Activated CD4-positive, alpha-beta memory T cell treated with anti-CD3 and anti-CD28 coated beads, Interleukin-2, amount 10 ng/mL, durations not matched to agents 7 days and 5 days (primary cell): ENCODE measurements around the gene JAM3. TPM values are rescaled to one million over a fixed set of nuclear protein-coding genes. Genes with fewer than 3 reads are reported as not detected.

Experiments
- CTCF ChIA-PET: fragments of 350-600 bp; sonication (Branson Sonifier 250); formaldehyde crosslinking; loops from one replicate; lab custom pipeline; 2021; ENCODE audit warnings: antibody characterized with exemption, inconsistent platforms; lab: Charles Lee
- POLR2A ChIA-PET: fragments of 350-600 bp; sonication (Branson Sonifier 250); formaldehyde crosslinking; loops from one replicate; lab custom pipeline; 2021; ENCODE audit warnings: antibody characterized with exemption; lab: Charles Lee
- DNase-seq: peaks from one replicate; pipeline ENCODE4 v3.0.0-alpha.2; 2020
- H3K27ac Mint-ChIP-seq: one replicate; pipeline ENCODE4 v1.8.0; 2021; ENCODE audit warnings: mild to moderate bottlenecking, mixed read lengths
- H3K27me3 Mint-ChIP-seq: one replicate; pipeline ENCODE4 v1.8.0; 2021; ENCODE audit warnings: mixed read lengths
- H3K36me3 Mint-ChIP-seq: one replicate; pipeline ENCODE4 v1.8.0; 2021; ENCODE audit warnings: low read depth, mixed read lengths
- H3K4me1 Mint-ChIP-seq: one replicate; pipeline ENCODE4 v1.8.0; 2021; ENCODE audit warnings: mixed read lengths
- H3K4me3 Mint-ChIP-seq: one replicate; pipeline ENCODE4 v1.8.0; 2021; ENCODE audit warnings: mild to moderate bottlenecking, mixed read lengths
- H3K9me3 Mint-ChIP-seq: one replicate; pipeline ENCODE4 v1.8.0; 2021; ENCODE audit warnings: mixed read lengths
- total RNA-seq, 2 experiments: library from RNA; stranded (reverse); gene quantifications; one replicate each; pipeline ENCODE4 v1.2.3, GENCODE V29; 2021

Gene JAM3
- total RNA-seq, 2 experiments from 2014 or later: 4.5 to 5.1 TPM

- no peak for DNase-seq
- ChIA-PET POLR2A (interaction anchor here (2.3 kb wide), 1 partner anchor 13 kb away, joined by 6 read pairs; no protein-coding TSS in a partner anchor), CTCF (interaction anchor here (1.1 to 3.7 kb wide), 2 partner anchors 10 to 11 kb away, joined by 4 to 21 read pairs; no protein-coding TSS in a partner anchor)
- no peak overlapping the region for H3K27ac Mint-ChIP-seq
- H3K4me1 Mint-ChIP-seq: peaks cover 11% of the 10 kb centered on the region
- H3K4me3 Mint-ChIP-seq: no peak overlapping the region
- H3K9me3 Mint-ChIP-seq: no peaks in the 10 kb centered on the region
- peaks cover 4% of the 10 kb centered on the region for H3K27me3 Mint-ChIP-seq
- H3K36me3 Mint-ChIP-seq: no peaks in the 10 kb centered on the region
Measured at GRCh38 chr11:134041349-134041748, 27.5 kb upstream of the JAM3 start.

GRCh38 chr11:134041791-134042696 lies 26.8 kb upstream of the JAM3 start:
- Mint-ChIP-seq H3K4me1 (peaks cover 8% of the 10 kb centered on the region), H3K36me3 (no peaks in the 10 kb centered on the region), H3K27ac (no peak overlapping the region), H3K4me3 (no peak overlapping the region), H3K9me3 (no peaks in the 10 kb centered on the region), H3K27me3 (peaks cover 4% of the 10 kb centered on the region)
- ChIA-PET POLR2A (interaction anchor here (2.3 kb wide), 1 partner anchor 14 kb away, joined by 6 read pairs; no protein-coding TSS in a partner anchor), CTCF (interaction anchor here (1.1 to 3.7 kb wide), 3 partner anchors 9 to 114 kb away, joined by 4 to 21 read pairs (median 4); no protein-coding TSS in a partner anchor)
- no peak for DNase-seq

- H3K4me3 Mint-ChIP-seq: no peak overlapping the region
- ChIA-PET POLR2A (no interaction called here), CTCF (interaction anchor here (0.9 to 3.3 kb wide), 5 partner anchors 10 to 116 kb away, joined by 3 to 31 read pairs (median 4); no protein-coding TSS in a partner anchor)
- no peak for DNase-seq
- peaks cover under 1% of the 10 kb centered on the region for H3K4me1 Mint-ChIP-seq
- H3K9me3 Mint-ChIP-seq: no peaks in the 10 kb centered on the region
- H3K27ac Mint-ChIP-seq: no peak overlapping the region
- no peaks in the 10 kb centered on the region for H3K36me3 Mint-ChIP-seq
- peaks cover 10% of the 10 kb centered on the region for H3K27me3 Mint-ChIP-seq
Measured at GRCh38 chr11:134043821-134044420, 25.0 kb upstream of the JAM3 start.

- DNase-seq: no peak
- Mint-ChIP-seq H3K9me3 (no peaks in the 10 kb centered on the region), H3K27me3 (peaks cover 16% of the 10 kb centered on the region), H3K4me1 (peaks cover 4% of the 10 kb centered on the region), H3K27ac (no peak overlapping the region), H3K4me3 (no peak overlapping the region), H3K36me3 (no peaks in the 10 kb centered on the region)
- POLR2A ChIA-PET: no interaction called here
- CTCF ChIA-PET: interaction anchor here (0.9 to 3.3 kb wide), 5 partner anchors 9 to 117 kb away, joined by 3 to 31 read pairs (median 5); no protein-coding TSS in a partner anchor
Measured at GRCh38 chr11:134044514-134045284, 24.2 kb upstream of the JAM3 start.

GRCh38 chr11:134045799-134046635 lies 22.9 kb upstream of the JAM3 start:
- DNase-seq: peak; percentile 43
- CTCF ChIA-PET: interaction anchor here (0.6 to 3.3 kb wide), 7 partner anchors 9 to 118 kb away, joined by 3 to 31 read pairs (median 4); no protein-coding TSS in a partner anchor
- peaks cover 6% of the 10 kb centered on the region for H3K4me1 Mint-ChIP-seq
- no peaks in the 10 kb centered on the region for H3K9me3 Mint-ChIP-seq
- no peaks in the 10 kb centered on the region for H3K36me3 Mint-ChIP-seq
- H3K27ac Mint-ChIP-seq: no peak overlapping the region
- no peak overlapping the region for H3K4me3 Mint-ChIP-seq
- H3K27me3 Mint-ChIP-seq: peaks cover 17% of the 10 kb centered on the region
- POLR2A ChIA-PET: interaction anchor here (0.7 kb wide), 1 partner anchor 118 kb away, joined by 4 read pairs; no protein-coding TSS in a partner anchor

GRCh38 chr11:134046681-134047449 lies 22.0 kb upstream of the JAM3 start:
- POLR2A ChIA-PET: interaction anchor here (0.8 kb wide), 1 partner anchor 45 kb away, joined by 3 read pairs; no protein-coding TSS in a partner anchor
- Mint-ChIP-seq H3K27me3 (peaks cover 17% of the 10 kb centered on the region), H3K27ac (no peak overlapping the region), H3K36me3 (no peaks in the 10 kb centered on the region), H3K4me3 (no peak overlapping the region), H3K4me1 (peaks cover 6% of the 10 kb centered on the region), H3K9me3 (no peaks in the 10 kb centered on the region)
- CTCF ChIA-PET: interaction anchor here (3.3 kb wide), 1 partner anchor 119 kb away, joined by 31 read pairs; no protein-coding TSS in a partner anchor
- no peak for DNase-seq

GRCh38 chr11:134047586-134047999 lies 21.3 kb upstream of the JAM3 start:
- Mint-ChIP-seq H3K9me3 (no peaks in the 10 kb centered on the region), H3K4me3 (no peak overlapping the region), H3K36me3 (no peaks in the 10 kb centered on the region), H3K27me3 (peaks cover 17% of the 10 kb centered on the region), H3K4me1 (peaks cover 6% of the 10 kb centered on the region), H3K27ac (no peak overlapping the region)
- CTCF ChIA-PET: interaction anchor here (1.3 to 4.5 kb wide), 2 partner anchors 10 to 120 kb away, joined by 3 to 48 read pairs; no protein-coding TSS in a partner anchor
- POLR2A ChIA-PET: interaction anchor here (0.8 kb wide), 1 partner anchor 45 kb away, joined by 3 read pairs; no protein-coding TSS in a partner anchor
- no peak for DNase-seq

- H3K9me3 Mint-ChIP-seq: no peaks in the 10 kb centered on the region
- DNase-seq: no peak
- H3K4me3 Mint-ChIP-seq: no peak overlapping the region
- H3K4me1 Mint-ChIP-seq: peaks cover 6% of the 10 kb centered on the region
- H3K27me3 Mint-ChIP-seq: peaks cover 17% of the 10 kb centered on the region
- no peaks in the 10 kb centered on the region for H3K36me3 Mint-ChIP-seq
- CTCF ChIA-PET: interaction anchor here (0.6 to 4.5 kb wide), 4 partner anchors 11 to 120 kb away, joined by 3 to 48 read pairs (median 3); no protein-coding TSS in a partner anchor
- POLR2A ChIA-PET: interaction anchor here (0.8 kb wide), 1 partner anchor 46 kb away, joined by 3 read pairs; no protein-coding TSS in a partner anchor
- no peak overlapping the region for H3K27ac Mint-ChIP-seq
Measured at GRCh38 chr11:134048028-134048427, 20.8 kb upstream of the JAM3 start.

- H3K4me1 Mint-ChIP-seq: peaks cover 6% of the 10 kb centered on the region
- H3K27me3 Mint-ChIP-seq: peaks cover 17% of the 10 kb centered on the region
- no peaks in the 10 kb centered on the region for H3K9me3 Mint-ChIP-seq
- no peak overlapping the region for H3K27ac Mint-ChIP-seq
- CTCF ChIA-PET: interaction anchor here (0.7 to 4.5 kb wide), 6 partner anchors 23 to 122 kb away, joined by 3 to 48 read pairs (median 14); no protein-coding TSS in a partner anchor
- H3K4me3 Mint-ChIP-seq: no peak overlapping the region
- DNase-seq: no peak
- no peaks in the 10 kb centered on the region for H3K36me3 Mint-ChIP-seq
- POLR2A ChIA-PET: no interaction called here
Measured at GRCh38 chr11:134049303-134049702, 19.6 kb upstream of the JAM3 start.

GRCh38 chr11:134050541-134051383 lies 18.1 kb upstream of the JAM3 start:
- H3K4me1 Mint-ChIP-seq: peaks cover 6% of the 10 kb centered on the region
- H3K27ac Mint-ChIP-seq: peak overlapping the region; percentile 65
- peak overlapping the region; percentile 62 for H3K4me3 Mint-ChIP-seq
- H3K36me3 Mint-ChIP-seq: no peaks in the 10 kb centered on the region
- peaks cover 19% of the 10 kb centered on the region for H3K27me3 Mint-ChIP-seq
- POLR2A ChIA-PET: interaction anchor here (0.6 to 1.9 kb wide), 5 partner anchors 14 to 193 kb away, joined by 3 to 6 read pairs (median 3); no protein-coding TSS in a partner anchor
- DNase-seq: peak; percentile 76
- CTCF ChIA-PET: interaction anchor here (0.6 to 4.5 kb wide), 45 partner anchors 9 to 199 kb away, joined by 3 to 48 read pairs (median 6); partner anchors contain the start of gene JAM3
- no peaks in the 10 kb centered on the region for H3K9me3 Mint-ChIP-seq
